ENCODE measurements around the gene HIVEP1. TPM values are rescaled to one million over a fixed set of nuclear protein-coding genes. Genes with fewer than 3 reads are reported as not detected.

The HIVEP1 gene
- total RNA-seq, 1 experiment from 2014 or later, result 24.2 TPM

- POLR2A ChIA-PET (ENCODE audit: unreplicated experiment), result interaction anchor here (0.7 kb wide), 1 partner anchor 24 kb away, joined by 3 read pairs; no protein-coding TSS in a partner anchor
Measured at GRCh38 chr6:12129523-12129922, 117.4 kb downstream of the HIVEP1 start.

GRCh38 chr6:12132351-12133222, 120.5 kb downstream of the HIVEP1 start:
- Histone ChIP-seq H3K9me3 (ENCODE audit: insufficient read depth, low read depth) (no peaks in the 10 kb centered on the region), H3F3A (ENCODE audit: insufficient read depth, low read depth) (0 out of 2 replicates have a peak, but pooled peaks cover 4% of the 10 kb centered on the region), H3K4me2 (no peak overlapping the region), H3K27ac (no peak overlapping the region), H3K4me1 (replicated peaks; ENCODE audit: insufficient read depth) (peaks cover 13% of the 10 kb centered on the region), H2AFZ (no peak overlapping the region), H3K36me3 (ENCODE audit: low read depth) (peaks cover 13% of the 10 kb centered on the region), H3K9me2 (ENCODE audit: insufficient read depth) (no peaks in the 10 kb centered on the region), H3K4me3 (no peak overlapping the region), H3K79me2 (ENCODE audit: low read depth) (no peaks in the 10 kb centered on the region), H4K20me1 (ENCODE audit: insufficient read depth) (no peaks in the 10 kb centered on the region), H3K27me3 (ENCODE audit: insufficient read depth, low read depth) (no peaks in the 10 kb centered on the region)
- CTCF ChIA-PET, result no interaction called here
- BruUV-seq (replicated peaks), result no TSS peak
- POLR2A ChIA-PET (ENCODE audit: unreplicated experiment), result no interaction called here
- intact Hi-C loops (cut with micrococcal nuclease; ENCODE audit: unreplicated experiment), result loop anchor here (10.0 kb wide), 1 partner anchor 268 kb away; no protein-coding TSS in a partner anchor
- DNase-seq, result no peak
- no peak for TF ChIP-seq CTCF (conservative IDR thresholded peaks at IDR 0.05)

More at GRCh38 chr6:12129523-12129922, 117.4 kb downstream of the HIVEP1 start:
- Histone ChIP-seq H3K9me2 (ENCODE audit: insufficient read depth) (no peaks in the 10 kb centered on the region), H3F3A (ENCODE audit: insufficient read depth, low read depth) (0 out of 2 replicates have a peak, but pooled peaks cover 4% of the 10 kb centered on the region), H3K36me3 (ENCODE audit: low read depth) (peaks cover 13% of the 10 kb centered on the region), H3K9me3 (ENCODE audit: insufficient read depth, low read depth) (no peaks in the 10 kb centered on the region; the same call in none of the 2 replicates), H3K4me1 (replicated peaks; ENCODE audit: insufficient read depth) (no peaks in the 10 kb centered on the region), H3K4me2 (no peak overlapping the region), H3K4me3 (no peak overlapping the region), H2AFZ (no peak overlapping the region), H3K79me2 (ENCODE audit: low read depth) (no peaks in the 10 kb centered on the region), H4K20me1 (ENCODE audit: insufficient read depth) (no peaks in the 10 kb centered on the region), H3K27ac (no peak overlapping the region), H3K27me3 (ENCODE audit: insufficient read depth, low read depth) (no peaks in the 10 kb centered on the region)
- DNase-seq, result no peak
- CTCF ChIA-PET, result no interaction called here
- intact Hi-C loops (cut with micrococcal nuclease; ENCODE audit: unreplicated experiment), result no loop called here
- no TSS peak for BruUV-seq (replicated peaks)
- TF ChIP-seq EZH2 (IDR thresholded peaks at IDR 0.05; ENCODE audit: low read depth), result no peak
- TF ChIP-seq CTCF (conservative IDR thresholded peaks at IDR 0.05), result no peak

GRCh38 chr6:12134581-12134980, 122.5 kb downstream of the HIVEP1 start:
- intact Hi-C loops (cut with micrococcal nuclease; ENCODE audit: unreplicated experiment), result loop anchor here (10.0 kb wide), 1 partner anchor 270 kb away; no protein-coding TSS in a partner anchor
- H4K20me1 ChIP-seq (ENCODE audit: insufficient read depth), result no peaks in the 10 kb centered on the region
- H3K27ac ChIP-seq, result no peak overlapping the region
- BruUV-seq (replicated peaks), result no TSS peak
- DNase-seq, result no peak
- POLR2A ChIA-PET (ENCODE audit: unreplicated experiment), result interaction anchor here (0.5 to 0.7 kb wide), 2 partner anchors 125 to 1194 kb away, joined by 4 to 11 read pairs; no protein-coding TSS in a partner anchor
- TF ChIP-seq CTCF (conservative IDR thresholded peaks at IDR 0.05) (no peak), EZH2 (IDR thresholded peaks at IDR 0.05; ENCODE audit: low read depth) (no peak)
- H3K36me3 ChIP-seq (ENCODE audit: low read depth), result peaks cover 23% of the 10 kb centered on the region
- H3K79me2 ChIP-seq (ENCODE audit: low read depth), result no peaks in the 10 kb centered on the region
- peaks cover 18% of the 10 kb centered on the region for H3K4me1 ChIP-seq (replicated peaks; ENCODE audit: insufficient read depth)
- no peak overlapping the region for H2AFZ ChIP-seq
- no peaks in the 10 kb centered on the region for H3K9me2 ChIP-seq (ENCODE audit: insufficient read depth)
- no peaks in the 10 kb centered on the region for H3K27me3 ChIP-seq (ENCODE audit: insufficient read depth, low read depth)
- no peak overlapping the region for H3K4me2 ChIP-seq
- H3K9me3 ChIP-seq (ENCODE audit: insufficient read depth, low read depth), result peaks cover 8% of the 10 kb centered on the region; the same call in 1 of the 2 replicates
- CTCF ChIA-PET, result interaction anchor here (0.6 to 0.7 kb wide), 4 partner anchors 75 to 479 kb away, joined by 3 to 10 read pairs (median 4); no protein-coding TSS in a partner anchor
- no peak overlapping the region for H3K4me3 ChIP-seq
- H3F3A ChIP-seq (ENCODE audit: insufficient read depth, low read depth), result 0 out of 2 replicates have a peak, but pooled peaks cover 4% of the 10 kb centered on the region

All from PC-9 (cell line).